Breast epithelium (tissue), 4 donors: ENCODE data around the gene PSMB4. TPM values are rescaled to one million over a fixed set of nuclear protein-coding genes. Genes with fewer than 3 reads are reported as not detected.

Experiments
- DNase-seq, 2 donors: peaks; one replicate each; pipeline ENCODE4 v3.0.0-alpha.2; 2019; ENCODE audit warnings: low spot score in 2 of 2
- H3K27ac ChIP-seq, 2 donors: fragments of 200-600 bp; sonication (generic) in 1 of 2; one replicate each; pipeline ENCODE4 v1.5.1; 2016 to 2019; ENCODE audit warnings: mild to moderate bottlenecking in 1 of 2
- H3K27me3 ChIP-seq, 2 donors: fragments of 200-600 bp; sonication (generic) in 1 of 2; one replicate each; pipeline versions ENCODE4 v1.5.1 to v1.6.0; 2017 to 2019; ENCODE audit warnings: control low read depth in 1 of 2, mild to moderate bottlenecking in 1 of 2
- H3K36me3 ChIP-seq: fragments of 200-600 bp; one replicate; pipeline ENCODE4 v1.5.1; 2019
- H3K4me1 ChIP-seq, 2 donors: fragments of 200-600 bp; sonication (generic); one replicate each; pipeline ENCODE4 v1.5.1; 2016 to 2019; ENCODE audit warnings: control low read depth in 1 of 2
- H3K4me3 ChIP-seq, 3 donors: fragments of 200-600 bp; sonication (generic); 1 replicate in 2 of 3; 2 replicates in 1 of 3; pipeline ENCODE4 v1.5.1; 2016 to 2019; ENCODE audit warnings: mild to moderate bottlenecking in 3 of 3, moderate library complexity in 2 of 3
- H3K9me3 ChIP-seq, 2 donors: fragments of 200-600 bp; sonication (generic) in 1 of 2; one replicate each; pipeline ENCODE4 v1.5.1; 2016 to 2019; ENCODE audit warnings: control low read depth in 1 of 2
- POLR2A ChIP-seq: fragments of 450-650 bp; IDR thresholded peaks from one replicate; pipeline ENCODE4 v1.6.1; 2016; ENCODE audit warnings: antibody characterized with exemption, mild to moderate bottlenecking, moderate library complexity
- POLR2AphosphoS5 ChIP-seq, 3 donors: sonication (generic); formaldehyde crosslinking; IDR thresholded peaks; one replicate each; pipeline ENCODE4 v1.6.1; 2017; ENCODE audit warnings: antibody characterized with exemption in 3 of 3
- intact Hi-C: fragments of 100-400 bp; cut with DNase I; formaldehyde crosslinking; loops from one replicate; pipeline ENCODE4 v1.15.1; 2023; ENCODE audit warnings: low total_unique reads
- total RNA-seq, 3 donors: library from RNA; depleted of rRNA; stranded (reverse); fragments of >200 nt; gene quantifications; one replicate each; pipeline ENCODE4 v1.1.0, GENCODE V29; 2016
- TF ChIP-seq, protein P1 (sequence below), 3 donors: fragments of 450-650 bp; IDR thresholded peaks; one replicate each; pipeline ENCODE4 v1.5.1; 2016 to 2017; ENCODE audit warnings: antibody characterized with exemption in 3 of 3, mild to moderate bottlenecking in 3 of 3, moderate library complexity in 3 of 3

Gene PSMB4
- total RNA-seq, 3 donors from 2014 or later: 234 to 270 (median 254) TPM

DNA sequence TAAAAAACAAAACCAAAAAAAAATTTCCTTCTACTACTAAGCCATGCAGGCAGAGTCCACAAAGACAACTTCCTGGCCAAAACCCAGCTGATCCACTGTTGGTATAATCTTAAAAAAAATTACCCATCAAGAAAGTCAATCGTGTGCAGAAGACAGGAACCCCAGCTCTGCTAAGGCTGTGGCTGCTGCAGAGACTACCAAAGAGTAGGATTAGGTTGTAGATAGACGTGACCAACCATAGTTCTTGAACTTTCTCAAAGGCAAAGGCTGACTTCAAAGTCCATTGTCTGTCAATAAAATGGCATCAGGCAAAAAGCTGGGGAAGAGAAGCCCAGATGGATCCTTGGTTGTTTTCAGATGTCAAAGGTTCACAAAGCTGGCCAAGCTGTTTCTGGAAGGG is 3.4 kb downstream of the PSMB4 start:
- no peak for TF ChIP-seq POLR2AphosphoS5 (IDR thresholded peaks at IDR 0.05)
- TF ChIP-seq, protein P1, sequence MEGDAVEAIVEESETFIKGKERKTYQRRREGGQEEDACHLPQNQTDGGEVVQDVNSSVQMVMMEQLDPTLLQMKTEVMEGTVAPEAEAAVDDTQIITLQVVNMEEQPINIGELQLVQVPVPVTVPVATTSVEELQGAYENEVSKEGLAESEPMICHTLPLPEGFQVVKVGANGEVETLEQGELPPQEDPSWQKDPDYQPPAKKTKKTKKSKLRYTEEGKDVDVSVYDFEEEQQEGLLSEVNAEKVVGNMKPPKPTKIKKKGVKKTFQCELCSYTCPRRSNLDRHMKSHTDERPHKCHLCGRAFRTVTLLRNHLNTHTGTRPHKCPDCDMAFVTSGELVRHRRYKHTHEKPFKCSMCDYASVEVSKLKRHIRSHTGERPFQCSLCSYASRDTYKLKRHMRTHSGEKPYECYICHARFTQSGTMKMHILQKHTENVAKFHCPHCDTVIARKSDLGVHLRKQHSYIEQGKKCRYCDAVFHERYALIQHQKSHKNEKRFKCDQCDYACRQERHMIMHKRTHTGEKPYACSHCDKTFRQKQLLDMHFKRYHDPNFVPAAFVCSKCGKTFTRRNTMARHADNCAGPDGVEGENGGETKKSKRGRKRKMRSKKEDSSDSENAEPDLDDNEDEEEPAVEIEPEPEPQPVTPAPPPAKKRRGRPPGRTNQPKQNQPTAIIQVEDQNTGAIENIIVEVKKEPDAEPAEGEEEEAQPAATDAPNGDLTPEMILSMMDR (IDR thresholded peaks at IDR 0.05): no peak
- TF ChIP-seq POLR2A: no peak
- H3K36me3 ChIP-seq: peaks cover 20% of the 10 kb centered on the region
- H3K27ac ChIP-seq: no peak overlapping the region
- H3K4me3 ChIP-seq: no peak overlapping the region
- H3K9me3 ChIP-seq: no peaks in the 10 kb centered on the region
- no peaks in the 10 kb centered on the region for H3K27me3 ChIP-seq
- H3K4me1 ChIP-seq: peaks cover 5 to 9% of the 10 kb centered on the region in 2 donors
- intact Hi-C loops: no loop called here
- DNase-seq: no peak

DNA sequence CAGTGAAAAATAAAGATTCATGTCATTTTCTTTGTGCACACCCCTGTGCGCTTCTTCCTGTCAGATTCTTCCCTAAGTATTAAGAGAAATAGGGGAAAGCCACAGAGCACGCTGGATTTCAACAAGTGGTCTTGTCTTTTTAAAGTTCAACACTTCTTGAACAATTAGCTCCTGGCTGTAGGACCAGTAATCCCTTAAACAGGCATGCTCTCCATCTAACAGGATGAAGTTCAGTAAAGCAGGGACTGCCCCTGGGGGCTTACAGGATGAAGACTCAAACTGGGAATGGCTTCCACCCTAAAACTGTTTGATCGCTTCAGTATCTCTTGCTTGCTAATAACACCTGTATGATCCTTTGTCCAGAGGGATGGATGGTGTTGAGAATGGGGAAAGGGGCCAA is 4.2 kb downstream of the PSMB4 start:
- no peak overlapping the region for H3K4me3 ChIP-seq
- no peak for TF ChIP-seq POLR2A
- TF ChIP-seq, protein P1 (IDR thresholded peaks at IDR 0.05): no peak
- no peak for TF ChIP-seq POLR2AphosphoS5 (IDR thresholded peaks at IDR 0.05)
- no peak for DNase-seq
- no peaks in the 10 kb centered on the region for H3K9me3 ChIP-seq
- peaks cover 20% of the 10 kb centered on the region for H3K36me3 ChIP-seq
- peaks cover 5 to 9% of the 10 kb centered on the region in 2 donors for H3K4me1 ChIP-seq
- H3K27me3 ChIP-seq: no peaks in the 10 kb centered on the region
- no peak overlapping the region for H3K27ac ChIP-seq
- intact Hi-C loops: no loop called here

DNA sequence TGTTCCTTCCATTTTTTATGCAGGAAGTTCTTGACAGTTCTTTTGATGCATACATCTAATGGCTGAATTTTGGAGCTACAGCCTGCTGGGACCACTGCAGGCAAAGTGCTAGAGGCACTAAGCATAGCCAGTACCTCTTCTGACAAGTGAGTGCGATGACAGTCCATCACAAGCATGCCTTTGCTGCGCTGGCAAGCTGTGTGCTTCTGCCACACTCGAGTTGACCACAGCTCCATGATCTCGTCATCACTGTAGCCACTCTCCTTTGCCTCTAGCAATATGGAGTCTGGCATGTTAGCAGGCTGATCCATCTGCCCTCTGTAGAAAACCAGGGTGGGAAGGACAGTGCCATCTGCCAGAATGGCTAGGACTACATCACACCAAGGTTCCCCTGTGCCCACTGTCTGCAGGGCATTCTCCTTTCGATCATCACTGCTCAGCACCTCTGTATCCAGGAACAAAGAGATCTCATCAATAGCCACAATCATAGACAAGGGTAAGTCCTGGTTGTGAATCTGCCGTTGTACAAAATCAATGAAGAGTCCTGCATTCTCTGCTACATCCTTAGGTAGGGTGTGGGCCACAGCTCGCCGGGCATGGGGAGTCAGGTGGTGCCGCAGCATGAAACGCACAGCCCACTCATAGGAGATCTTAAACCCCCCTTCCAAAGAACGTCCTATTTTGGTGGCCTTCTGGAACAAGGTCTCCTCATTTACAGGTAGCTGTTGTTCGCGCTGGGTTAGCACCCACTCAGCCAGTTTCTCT is 6.0 kb downstream of the PSMB4 start:
- no peaks in the 10 kb centered on the region for H3K9me3 ChIP-seq
- H3K27ac ChIP-seq: no peak overlapping the region
- peaks cover 2 to 7% of the 10 kb centered on the region in 2 donors for H3K4me1 ChIP-seq
- intact Hi-C loops: no loop called here
- H3K36me3 ChIP-seq: peaks cover 20% of the 10 kb centered on the region
- no peaks in the 10 kb centered on the region for H3K27me3 ChIP-seq
- no peak for DNase-seq
- TF ChIP-seq POLR2A (no peak), POLR2AphosphoS5 (IDR thresholded peaks at IDR 0.05) (no peak)
- TF ChIP-seq, protein P1 (IDR thresholded peaks at IDR 0.05): no peak
- H3K4me3 ChIP-seq: no peak overlapping the region

DNA sequence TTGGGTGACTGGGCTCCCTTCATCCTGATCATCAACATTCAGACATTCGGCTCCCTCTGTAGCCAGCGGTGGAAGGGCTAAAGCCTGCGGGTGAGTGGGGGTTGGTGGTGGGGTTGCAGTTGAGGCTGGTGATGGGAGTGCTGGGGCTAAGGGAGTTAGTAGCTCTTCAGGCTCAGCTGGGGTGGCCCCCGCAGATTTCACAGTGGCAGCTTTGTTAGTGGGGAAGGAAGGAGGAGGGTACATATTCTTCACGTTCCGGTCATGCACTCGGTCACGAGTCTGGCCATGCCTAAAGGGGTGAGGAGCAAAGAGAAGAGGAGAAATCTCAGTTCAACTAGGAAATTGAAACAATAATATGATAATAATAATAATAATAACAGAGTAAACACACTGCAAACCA is 6.8 kb downstream of the PSMB4 start:
- Histone ChIP-seq H3K4me3 (no peak overlapping the region), H3K4me1 (no peaks in the 10 kb centered on the region), H3K36me3 (peaks cover 20% of the 10 kb centered on the region), H3K27me3 (no peaks in the 10 kb centered on the region), H3K9me3 (no peaks in the 10 kb centered on the region), H3K27ac (no peak overlapping the region)
- intact Hi-C loops: no loop called here
- TF ChIP-seq POLR2AphosphoS5 (IDR thresholded peaks at IDR 0.05) (no peak), POLR2A (no peak)
- TF ChIP-seq, protein P1 (IDR thresholded peaks at IDR 0.05): no peak
- no peak for DNase-seq

DNA sequence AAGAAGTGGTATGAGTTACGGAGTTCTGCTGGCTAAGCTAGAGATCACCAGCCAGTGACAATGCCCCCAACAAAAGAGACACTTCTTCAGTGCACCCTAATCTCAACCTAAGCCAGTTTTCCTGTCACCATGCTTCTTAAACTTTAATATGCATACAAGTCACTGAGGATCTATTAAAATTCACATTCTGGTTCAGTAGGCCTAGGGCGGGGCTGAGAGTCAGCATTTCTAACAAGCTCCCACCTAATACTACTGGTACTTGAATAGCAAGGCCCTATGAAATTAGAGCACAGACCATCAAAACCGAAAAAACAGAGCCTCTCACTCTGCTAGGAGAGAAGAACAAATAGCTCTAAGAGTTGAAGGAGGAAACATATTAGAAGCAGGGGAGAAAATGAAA is 7.9 kb downstream of the PSMB4 start:
- H3K36me3 ChIP-seq: peaks cover 20% of the 10 kb centered on the region
- no peak for DNase-seq
- intact Hi-C loops: no loop called here
- H3K4me3 ChIP-seq: no peak overlapping the region
- no peaks in the 10 kb centered on the region for H3K9me3 ChIP-seq
- H3K27me3 ChIP-seq: no peaks in the 10 kb centered on the region
- no peaks in the 10 kb centered on the region for H3K4me1 ChIP-seq
- H3K27ac ChIP-seq: no peak overlapping the region
- TF ChIP-seq, protein P1 (IDR thresholded peaks at IDR 0.05): no peak
- TF ChIP-seq POLR2AphosphoS5 (IDR thresholded peaks at IDR 0.05) (no peak), POLR2A (no peak)
